ENCODE results near the gene NOL7. TPM values are rescaled to one million over a fixed set of nuclear protein-coding genes. Genes with fewer than 3 reads are reported as not detected.
A peak's percentile ranks its signal among the peaks of the same experiment; 100 is the strongest.

NOL7 gene
- total and polyA plus RNA-seq, 9 of the 15 experiments (the other 6 are each of a cell fraction or from before 2014, with no cell fraction given) = 19.4 to 235 (median 157) TPM

DNA sequence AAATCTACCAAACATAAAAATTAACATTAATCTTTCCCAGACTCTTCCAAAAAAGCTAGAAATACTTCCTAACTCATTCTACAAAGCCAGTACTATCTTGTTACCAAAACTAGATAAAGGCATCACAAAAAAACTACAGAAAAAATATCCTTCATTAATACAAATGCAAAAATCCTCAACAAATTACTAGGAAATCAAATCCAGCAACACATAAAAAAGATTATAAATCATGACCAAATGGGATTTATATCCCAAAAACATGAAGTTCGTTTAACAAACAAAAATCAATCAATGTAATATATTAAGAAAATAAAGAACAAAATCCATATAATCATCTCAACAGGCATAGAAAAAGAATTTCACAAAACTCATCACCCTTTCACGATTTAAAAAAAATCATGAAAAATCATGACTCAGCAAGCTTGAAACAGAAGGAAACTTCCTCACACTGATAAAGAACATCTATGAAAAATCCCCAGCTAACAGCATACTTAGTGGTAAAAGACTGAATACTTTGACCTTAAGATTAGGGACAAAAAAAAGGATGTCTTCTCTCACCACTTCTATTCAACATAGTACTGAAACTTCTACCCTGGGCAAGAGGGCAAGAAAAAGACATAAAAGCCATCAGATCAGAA lies 53.3 kb downstream of the NOL7 start (continued):
- TF ChIP-seq, protein P1, sequence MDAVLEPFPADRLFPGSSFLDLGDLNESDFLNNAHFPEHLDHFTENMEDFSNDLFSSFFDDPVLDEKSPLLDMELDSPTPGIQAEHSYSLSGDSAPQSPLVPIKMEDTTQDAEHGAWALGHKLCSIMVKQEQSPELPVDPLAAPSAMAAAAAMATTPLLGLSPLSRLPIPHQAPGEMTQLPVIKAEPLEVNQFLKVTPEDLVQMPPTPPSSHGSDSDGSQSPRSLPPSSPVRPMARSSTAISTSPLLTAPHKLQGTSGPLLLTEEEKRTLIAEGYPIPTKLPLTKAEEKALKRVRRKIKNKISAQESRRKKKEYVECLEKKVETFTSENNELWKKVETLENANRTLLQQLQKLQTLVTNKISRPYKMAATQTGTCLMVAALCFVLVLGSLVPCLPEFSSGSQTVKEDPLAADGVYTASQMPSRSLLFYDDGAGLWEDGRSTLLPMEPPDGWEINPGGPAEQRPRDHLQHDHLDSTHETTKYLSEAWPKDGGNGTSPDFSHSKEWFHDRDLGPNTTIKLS (IDR thresholded peaks at IDR 0.05; ENCODE audit: borderline replicate concordance, low read depth) = no peak
- TF ChIP-seq, protein P2, sequence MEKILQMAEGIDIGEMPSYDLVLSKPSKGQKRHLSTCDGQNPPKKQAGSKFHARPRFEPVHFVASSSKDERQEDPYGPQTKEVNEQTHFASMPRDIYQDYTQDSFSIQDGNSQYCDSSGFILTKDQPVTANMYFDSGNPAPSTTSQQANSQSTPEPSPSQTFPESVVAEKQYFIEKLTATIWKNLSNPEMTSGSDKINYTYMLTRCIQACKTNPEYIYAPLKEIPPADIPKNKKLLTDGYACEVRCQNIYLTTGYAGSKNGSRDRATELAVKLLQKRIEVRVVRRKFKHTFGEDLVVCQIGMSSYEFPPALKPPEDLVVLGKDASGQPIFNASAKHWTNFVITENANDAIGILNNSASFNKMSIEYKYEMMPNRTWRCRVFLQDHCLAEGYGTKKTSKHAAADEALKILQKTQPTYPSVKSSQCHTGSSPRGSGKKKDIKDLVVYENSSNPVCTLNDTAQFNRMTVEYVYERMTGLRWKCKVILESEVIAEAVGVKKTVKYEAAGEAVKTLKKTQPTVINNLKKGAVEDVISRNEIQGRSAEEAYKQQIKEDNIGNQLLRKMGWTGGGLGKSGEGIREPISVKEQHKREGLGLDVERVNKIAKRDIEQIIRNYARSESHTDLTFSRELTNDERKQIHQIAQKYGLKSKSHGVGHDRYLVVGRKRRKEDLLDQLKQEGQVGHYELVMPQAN (IDR thresholded peaks at IDR 0.05; ENCODE audit: borderline replicate concordance) = no peak
- peak; percentile 80 for TF ChIP-seq LEF1 (IDR thresholded peaks at IDR 0.05)
- 0 out of 2 replicates have a peak, but pooled peaks have one; percentile 3 for TF ChIP-seq ARID2 (IDR thresholded peaks at IDR 0.05)
- TF ChIP-seq, protein P3, sequence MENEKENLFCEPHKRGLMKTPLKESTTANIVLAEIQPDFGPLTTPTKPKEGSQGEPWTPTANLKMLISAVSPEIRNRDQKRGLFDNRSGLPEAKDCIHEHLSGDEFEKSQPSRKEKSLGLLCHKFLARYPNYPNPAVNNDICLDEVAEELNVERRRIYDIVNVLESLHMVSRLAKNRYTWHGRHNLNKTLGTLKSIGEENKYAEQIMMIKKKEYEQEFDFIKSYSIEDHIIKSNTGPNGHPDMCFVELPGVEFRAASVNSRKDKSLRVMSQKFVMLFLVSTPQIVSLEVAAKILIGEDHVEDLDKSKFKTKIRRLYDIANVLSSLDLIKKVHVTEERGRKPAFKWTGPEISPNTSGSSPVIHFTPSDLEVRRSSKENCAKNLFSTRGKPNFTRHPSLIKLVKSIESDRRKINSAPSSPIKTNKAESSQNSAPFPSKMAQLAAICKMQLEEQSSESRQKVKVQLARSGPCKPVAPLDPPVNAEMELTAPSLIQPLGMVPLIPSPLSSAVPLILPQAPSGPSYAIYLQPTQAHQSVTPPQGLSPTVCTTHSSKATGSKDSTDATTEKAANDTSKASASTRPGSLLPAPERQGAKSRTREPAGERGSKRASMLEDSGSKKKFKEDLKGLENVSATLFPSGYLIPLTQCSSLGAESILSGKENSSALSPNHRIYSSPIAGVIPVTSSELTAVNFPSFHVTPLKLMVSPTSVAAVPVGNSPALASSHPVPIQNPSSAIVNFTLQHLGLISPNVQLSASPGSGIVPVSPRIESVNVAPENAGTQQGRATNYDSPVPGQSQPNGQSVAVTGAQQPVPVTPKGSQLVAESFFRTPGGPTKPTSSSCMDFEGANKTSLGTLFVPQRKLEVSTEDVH (IDR thresholded peaks at IDR 0.05; ENCODE audit: low read depth, partially characterized antibody) = peak; percentile 63
- peak; percentile 32; the same call in 1 of the 2 replicates for TF ChIP-seq NFIC (IDR thresholded peaks at IDR 0.05)
- TF ChIP-seq SMARCC2 (IDR thresholded peaks at IDR 0.05; ENCODE audit: low read depth) = peak; percentile 84; the same call in 1 of the 2 replicates
- no peak for TF ChIP-seq BCL6 (CRISPR knock-in tag; IDR thresholded peaks at IDR 0.05)
- no peak for TF ChIP-seq ZNF766 (CRISPR knock-in tag; conservative IDR thresholded peaks at IDR 0.05)
- peak; percentile 93 for TF ChIP-seq TRIM24 (IDR thresholded peaks at IDR 0.05)
- TF ChIP-seq GATA2 (CRISPR knock-in tag; IDR thresholded peaks at IDR 0.05) = peak; percentile 42; the same call in 1 of the 2 replicates
- 0 out of 2 replicates have a peak, but pooled peaks have one; percentile 54 for TF ChIP-seq ZNF212 (CRISPR knock-in tag; IDR thresholded peaks at IDR 0.05)
- no peak for TF ChIP-seq SMAD3 (CRISPR knock-in tag; conservative IDR thresholded peaks at IDR 0.05)
- peak in 1 of 2 experiments; percentile 88; a peak in 3 of 4 replicates for TF ChIP-seq HDAC1 (IDR thresholded peaks at IDR 0.05)
- TF ChIP-seq, protein P4, sequence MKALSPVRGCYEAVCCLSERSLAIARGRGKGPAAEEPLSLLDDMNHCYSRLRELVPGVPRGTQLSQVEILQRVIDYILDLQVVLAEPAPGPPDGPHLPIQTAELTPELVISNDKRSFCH (CRISPR knock-in tag; IDR thresholded peaks at IDR 0.05) = no peak
- TF ChIP-seq, protein P4 (tag; IDR thresholded peaks at IDR 0.05) = no peak
